ENCODE data around the gene TCF25.

The TCF25 gene

DNA sequence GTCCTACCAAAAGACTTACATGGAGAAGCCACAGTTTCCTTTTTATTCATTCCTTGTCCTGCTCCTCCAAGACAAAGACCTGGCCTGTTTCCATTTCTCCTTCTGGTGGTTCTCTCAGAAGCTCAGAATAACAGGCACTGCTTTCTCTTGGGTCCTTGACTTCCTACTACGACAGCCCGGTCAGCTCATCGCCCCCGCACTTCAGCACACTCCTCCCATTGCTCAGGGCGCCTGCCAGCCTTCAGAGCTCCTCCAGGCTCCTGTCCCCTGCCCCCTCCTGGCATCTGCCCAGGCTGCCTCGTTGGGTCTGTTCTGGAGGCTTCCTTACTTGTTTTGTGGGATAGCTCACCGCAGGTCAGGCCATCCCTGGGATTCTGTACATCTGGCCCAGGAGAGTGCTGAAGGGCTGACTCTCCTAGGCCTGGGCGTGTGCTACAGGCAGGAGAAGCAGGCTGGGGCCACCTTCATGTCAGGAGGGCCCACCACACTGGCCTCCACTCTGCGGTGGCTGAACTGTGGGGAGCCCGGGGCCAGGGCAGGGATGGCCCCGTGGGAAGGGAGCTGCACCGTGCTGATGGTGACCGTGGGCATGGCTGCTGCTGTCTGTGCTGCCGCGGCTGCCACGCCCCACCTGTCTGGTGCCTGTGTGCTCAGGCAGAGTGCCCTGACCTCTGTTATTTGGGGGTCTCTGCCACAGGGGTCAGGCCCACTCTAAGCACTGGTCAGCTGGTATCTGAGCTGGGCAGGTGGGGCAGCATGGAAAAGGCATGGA is 17.7 kb downstream of the TCF25 start:
- 0 out of 2 replicates have a peak, but pooled peaks cover 3% of the 10 kb centered on the region for H3K79me2 ChIP-seq (ENCODE audit: insufficient read depth, low read length)
- TF ChIP-seq EZH2phosphoT487 (conservative IDR thresholded peaks at IDR 0.05; ENCODE audit: low read length): no peak
- TF ChIP-seq, protein P1, sequence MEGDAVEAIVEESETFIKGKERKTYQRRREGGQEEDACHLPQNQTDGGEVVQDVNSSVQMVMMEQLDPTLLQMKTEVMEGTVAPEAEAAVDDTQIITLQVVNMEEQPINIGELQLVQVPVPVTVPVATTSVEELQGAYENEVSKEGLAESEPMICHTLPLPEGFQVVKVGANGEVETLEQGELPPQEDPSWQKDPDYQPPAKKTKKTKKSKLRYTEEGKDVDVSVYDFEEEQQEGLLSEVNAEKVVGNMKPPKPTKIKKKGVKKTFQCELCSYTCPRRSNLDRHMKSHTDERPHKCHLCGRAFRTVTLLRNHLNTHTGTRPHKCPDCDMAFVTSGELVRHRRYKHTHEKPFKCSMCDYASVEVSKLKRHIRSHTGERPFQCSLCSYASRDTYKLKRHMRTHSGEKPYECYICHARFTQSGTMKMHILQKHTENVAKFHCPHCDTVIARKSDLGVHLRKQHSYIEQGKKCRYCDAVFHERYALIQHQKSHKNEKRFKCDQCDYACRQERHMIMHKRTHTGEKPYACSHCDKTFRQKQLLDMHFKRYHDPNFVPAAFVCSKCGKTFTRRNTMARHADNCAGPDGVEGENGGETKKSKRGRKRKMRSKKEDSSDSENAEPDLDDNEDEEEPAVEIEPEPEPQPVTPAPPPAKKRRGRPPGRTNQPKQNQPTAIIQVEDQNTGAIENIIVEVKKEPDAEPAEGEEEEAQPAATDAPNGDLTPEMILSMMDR (IDR thresholded peaks at IDR 0.05; ENCODE audit: insufficient read depth, low read length, poor library complexity, severe bottlenecking): no peak
- no peak overlapping the region for H3K4me3 ChIP-seq (ENCODE audit: insufficient read depth, low read length, poor library complexity, severe bottlenecking)
- H3K27ac ChIP-seq (ENCODE audit: low read depth, low read length): no peak overlapping the region
- no peaks in the 10 kb centered on the region for H3F3A ChIP-seq (ENCODE audit: insufficient read depth)
- no peaks in the 10 kb centered on the region for H4K20me1 ChIP-seq (ENCODE audit: low read depth, low read length)
- H3K9me2 ChIP-seq (replicated peaks; ENCODE audit: insufficient read depth, low read length): no peaks in the 10 kb centered on the region
- H3K27me3 ChIP-seq (ENCODE audit: low read length): no peaks in the 10 kb centered on the region
- H3K9me3 ChIP-seq (ENCODE audit: insufficient read depth, low read length): no peaks in the 10 kb centered on the region
- H3K36me3 ChIP-seq (ENCODE audit: low read length): peaks cover 7% of the 10 kb centered on the region; the same call in 1 of the 2 replicates
- H2AFZ ChIP-seq (ENCODE audit: low read depth, low read length, severe bottlenecking): no peak overlapping the region
- H3K4me2 ChIP-seq (ENCODE audit: low read depth, low read length, poor library complexity, severe bottlenecking): no peak overlapping the region
- H3K9ac ChIP-seq (ENCODE audit: low read length): no peak overlapping the region

DNA sequence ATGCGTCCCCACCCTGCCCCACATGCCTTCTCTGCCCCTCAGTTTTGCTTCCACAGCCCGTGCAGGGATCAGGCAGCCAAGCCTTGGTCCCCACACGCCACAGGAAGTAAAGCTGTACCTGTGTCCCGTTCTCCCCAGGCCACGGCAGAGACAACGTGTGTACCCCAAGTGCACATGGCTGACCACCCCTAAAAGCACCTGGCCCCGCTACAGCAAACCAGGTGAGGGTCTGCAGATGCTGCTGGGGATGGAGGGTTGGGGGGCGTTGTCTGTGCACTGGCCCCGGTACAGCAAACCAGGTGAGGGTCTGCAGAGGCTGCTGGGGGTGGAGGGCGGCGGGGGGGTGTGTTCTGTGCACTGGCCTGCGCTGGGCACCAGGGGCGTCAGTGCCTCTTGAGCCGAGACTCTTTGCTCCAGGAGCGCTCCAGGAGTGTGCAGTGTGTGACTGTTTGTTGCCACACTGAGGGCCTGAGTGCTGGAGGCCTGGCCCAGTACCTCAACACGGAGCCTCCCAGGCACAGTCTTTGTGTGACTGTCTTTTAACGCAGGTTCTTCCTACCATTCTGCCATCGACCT is 18.8 kb downstream of the TCF25 start:
- no peak overlapping the region for H2AFZ ChIP-seq (ENCODE audit: low read depth, low read length, severe bottlenecking)
- no peak overlapping the region for H3K9ac ChIP-seq (ENCODE audit: low read length)
- no peaks in the 10 kb centered on the region for H3K27me3 ChIP-seq (ENCODE audit: low read length)
- no peak overlapping the region for H3K4me2 ChIP-seq (ENCODE audit: low read depth, low read length, poor library complexity, severe bottlenecking)
- no peaks in the 10 kb centered on the region for H3F3A ChIP-seq (ENCODE audit: insufficient read depth)
- H3K79me2 ChIP-seq (ENCODE audit: insufficient read depth, low read length): 0 out of 2 replicates have a peak, but pooled peaks cover 3% of the 10 kb centered on the region
- H4K20me1 ChIP-seq (ENCODE audit: low read depth, low read length): no peaks in the 10 kb centered on the region
- no peaks in the 10 kb centered on the region for H3K9me3 ChIP-seq (ENCODE audit: insufficient read depth, low read length)
- no peak overlapping the region for H3K27ac ChIP-seq (ENCODE audit: low read depth, low read length)
- H3K4me3 ChIP-seq (ENCODE audit: insufficient read depth, low read length, poor library complexity, severe bottlenecking): no peak overlapping the region
- H3K9me2 ChIP-seq (replicated peaks; ENCODE audit: insufficient read depth, low read length): no peaks in the 10 kb centered on the region
- no peak for TF ChIP-seq EZH2phosphoT487 (conservative IDR thresholded peaks at IDR 0.05; ENCODE audit: low read length)
- TF ChIP-seq, protein P1 (IDR thresholded peaks at IDR 0.05; ENCODE audit: insufficient read depth, low read length, poor library complexity, severe bottlenecking): no peak
- peaks cover 4% of the 10 kb centered on the region; the same call in 1 of the 2 replicates for H3K36me3 ChIP-seq (ENCODE audit: low read length)

DNA sequence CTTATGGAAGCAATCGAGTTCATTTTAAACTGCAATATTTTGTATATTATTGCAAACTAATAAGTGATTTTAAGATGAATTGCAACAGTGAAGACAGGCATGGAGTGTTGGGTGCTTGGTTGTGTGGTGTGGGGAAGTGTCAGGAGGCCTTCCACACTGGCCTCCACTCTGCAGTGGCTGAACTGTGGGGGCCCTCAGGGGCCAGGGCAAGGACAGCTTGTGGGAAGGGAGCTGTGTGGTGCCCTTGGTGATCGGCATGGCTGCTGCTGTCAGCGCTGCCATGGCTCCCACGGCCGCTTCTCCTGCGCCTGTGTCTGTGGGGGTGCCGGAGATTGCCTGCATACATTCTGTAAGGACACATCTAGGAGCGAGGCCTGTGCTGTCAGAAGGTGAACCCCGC is 19.2 kb downstream of the TCF25 start:
- 0 out of 2 replicates have a peak, but pooled peaks cover 3% of the 10 kb centered on the region for H3K79me2 ChIP-seq (ENCODE audit: insufficient read depth, low read length)
- H3K4me3 ChIP-seq (ENCODE audit: insufficient read depth, low read length, poor library complexity, severe bottlenecking): no peak overlapping the region
- no peaks in the 10 kb centered on the region for H4K20me1 ChIP-seq (ENCODE audit: low read depth, low read length)
- H3K9me3 ChIP-seq (ENCODE audit: insufficient read depth, low read length): no peaks in the 10 kb centered on the region
- no peaks in the 10 kb centered on the region for H3F3A ChIP-seq (ENCODE audit: insufficient read depth)
- H3K27me3 ChIP-seq (ENCODE audit: low read length): no peaks in the 10 kb centered on the region
- no peak overlapping the region for H3K4me2 ChIP-seq (ENCODE audit: low read depth, low read length, poor library complexity, severe bottlenecking)
- H3K27ac ChIP-seq (ENCODE audit: low read depth, low read length): no peak overlapping the region
- no peak overlapping the region for H3K9ac ChIP-seq (ENCODE audit: low read length)
- no peaks in the 10 kb centered on the region for H3K36me3 ChIP-seq (ENCODE audit: low read length)
- no peaks in the 10 kb centered on the region for H3K9me2 ChIP-seq (replicated peaks; ENCODE audit: insufficient read depth, low read length)
- TF ChIP-seq, protein P1 (IDR thresholded peaks at IDR 0.05; ENCODE audit: insufficient read depth, low read length, poor library complexity, severe bottlenecking): no peak
- no peak for TF ChIP-seq EZH2phosphoT487 (conservative IDR thresholded peaks at IDR 0.05; ENCODE audit: low read length)
- H2AFZ ChIP-seq (ENCODE audit: low read depth, low read length, severe bottlenecking): no peak overlapping the region

All from SU-DHL-6 (cell line).